Endothelial cell of umbilical vein (primary cell): ENCODE data around the gene SRP14. TPM values are rescaled to one million over a fixed set of nuclear protein-coding genes. Genes with fewer than 3 reads are reported as not detected.

Experiments
- BruUV-seq: library from RNA; stranded (reverse); fragments of 400-500 nt; replicated peaks from 2 replicates; lab custom pipeline; 2021; lab: Mats Ljungman, UMichigan
- CTCF ChIA-PET: fragments of 300-600, 350-600 bp; sonication (Branson Sonifier 250); formaldehyde crosslinking; loops from one replicate; lab custom pipeline; 2021; ENCODE audit warnings: antibody characterized with exemption, inconsistent platforms; lab: Charles Lee
- POLR2A ChIA-PET: fragments of 300-600, 350-600 bp; sonication (Branson Sonifier 250); formaldehyde crosslinking; loops from one replicate; lab custom pipeline; 2021; ENCODE audit warnings: antibody characterized with exemption, inconsistent platforms; lab: Charles Lee
- DNase-seq: peaks from one replicate; pipeline ENCODE4 v3.0.0-alpha.2; 2011; ENCODE audit warnings: low read depth, low spot score
- FAIRE-seq: peaks from 2 replicates; lab custom pipeline; 2011; peaks lifted over from hg19 to GRCh38; lab: Jason Lieb, UNC
- H2AFZ ChIP-seq: 2 replicates; pipeline ENCODE4 v1.6.0; 2012; ENCODE audit warnings: low read depth, low read length, control low read depth, inconsistent platforms
- H3K27ac ChIP-seq: 2 replicates; pipeline ENCODE4 v1.5.1; 2011; ENCODE audit warnings: low read depth, mild to moderate bottlenecking, control low read depth, low read length, moderate library complexity; ENCODE audit not compliant: insufficient read depth
- H3K27me3 ChIP-seq, 2 experiments: 2 replicates each; pipeline versions ENCODE4 v1.6.0 to v1.6.1; 2011; ENCODE audit warnings: low read length in 2 of 2, mixed read lengths in 1 of 2; ENCODE audit not compliant: control insufficient read depth in 2 of 2, insufficient read depth in 2 of 2
- H3K36me3 ChIP-seq, 2 experiments: 2 replicates in 1 of 2; 3 replicates in 1 of 2; pipeline ENCODE4 v1.5.1; 2011; ENCODE audit warnings: low read length in 2 of 2, mild to moderate bottlenecking in 1 of 2, moderate library complexity in 1 of 2; ENCODE audit not compliant: control insufficient read depth in 2 of 2, insufficient read depth in 2 of 2; ENCODE audit errors: extremely low read depth in 1 of 2
- H3K4me1 ChIP-seq: 3 replicates; pipeline ENCODE4 v1.5.1; 2011; ENCODE audit warnings: mild to moderate bottlenecking, low read length; ENCODE audit not compliant: control insufficient read depth, insufficient read depth; ENCODE audit errors: extremely low read depth
- H3K4me2 ChIP-seq: 2 replicates; pipeline ENCODE4 v1.6.1; 2011; ENCODE audit warnings: low read length, control low read depth, mixed read lengths; ENCODE audit not compliant: insufficient read depth
- H3K4me3 ChIP-seq, 3 experiments: fragments of 200-600 bp in 1 of 3; sonication (generic), shearing (Covaris generic) in 1 of 3; replicated peaks in 1 of 3; 2 replicates each; pipeline ENCODE4 v1.5.1; 2011 to 2016; ENCODE audit warnings: control low read depth in 3 of 3, low read length in 3 of 3, mild to moderate bottlenecking in 2 of 3, inconsistent platforms in 1 of 3, low read depth in 1 of 3, moderate library complexity in 1 of 3; ENCODE audit not compliant: insufficient read depth in 1 of 3
- H3K79me2 ChIP-seq: 2 replicates; pipeline ENCODE4 v1.6.0; 2012; ENCODE audit warnings: low read length, inconsistent platforms; ENCODE audit not compliant: control insufficient read depth, insufficient read depth
- H3K9ac ChIP-seq: replicated peaks from 2 replicates; pipeline ENCODE3; 2011; ENCODE audit warnings: low read length, control low read depth; ENCODE audit not compliant: insufficient read depth; ENCODE audit errors: extremely low read depth
- H3K9me1 ChIP-seq: replicated peaks from 3 replicates; pipeline ENCODE4 v1.6.0; 2011; ENCODE audit warnings: mild to moderate bottlenecking, low read length; ENCODE audit not compliant: control insufficient read depth, insufficient read depth; ENCODE audit errors: extremely low read depth
- H3K9me3 ChIP-seq: replicated peaks from 2 replicates; pipeline ENCODE4 v1.5.1; 2012; ENCODE audit warnings: low read length, inconsistent platforms; ENCODE audit not compliant: control insufficient read depth, insufficient read depth
- H4K20me1 ChIP-seq: replicated peaks from 2 replicates; pipeline ENCODE3; 2011; ENCODE audit warnings: mild to moderate bottlenecking, low read length; ENCODE audit not compliant: control insufficient read depth, insufficient read depth; ENCODE audit errors: extremely low read depth
- CTCF ChIP-seq, 2 donors: IDR thresholded peaks; 1 replicate in 1 of 2; 2 replicates in 1 of 2; pipeline ENCODE4 v1.5.1; 2011; ENCODE audit warnings: low read length in 2 of 2, mild to moderate bottlenecking in 2 of 2, moderate library complexity in 2 of 2, control low read depth in 1 of 2, inconsistent platforms in 1 of 2, low read depth in 1 of 2; ENCODE audit not compliant: insufficient read depth in 1 of 2; ENCODE audit errors: extremely low read depth in 1 of 2
- FOS ChIP-seq: IDR thresholded peaks from 2 replicates; pipeline ENCODE4 v1.6.1; 2011; ENCODE audit warnings: mild to moderate bottlenecking, low read length, moderate library complexity, borderline replicate concordance; ENCODE audit not compliant: insufficient read depth
- GATA2 ChIP-seq: IDR thresholded peaks from 2 replicates; pipeline ENCODE4 v1.7.0; 2011; ENCODE audit warnings: low read depth, mild to moderate bottlenecking, moderate library complexity, mixed read lengths, low read length; ENCODE audit not compliant: insufficient read length, insufficient read depth
- JUN ChIP-seq: IDR thresholded peaks from 2 replicates; pipeline ENCODE4 v1.6.1; 2011; ENCODE audit warnings: borderline replicate concordance, low read depth; ENCODE audit not compliant: insufficient read length, insufficient read depth
- MYC ChIP-seq: IDR thresholded peaks from one replicate; pipeline ENCODE4 v1.6.1; 2011; ENCODE audit warnings: mild to moderate bottlenecking, low read depth, low read length
- POLR2AphosphoS5 ChIP-seq: IDR thresholded peaks from 2 replicates; pipeline ENCODE4 v1.6.1; 2012; ENCODE audit warnings: low read depth, mild to moderate bottlenecking, control low read depth, low read length, moderate library complexity; ENCODE audit not compliant: insufficient read depth
- dilution Hi-C: fragments of 300-500 bp; cut with MboI; formaldehyde crosslinking; loops from one replicate; pipeline ENCODE4 v1.15.0; 2019; ENCODE audit warnings: low sequenced_read_pairs; ENCODE audit not compliant: extremely low pct_ligation_motif_present
- intact Hi-C: fragments of 100-400 bp; cut with micrococcal nuclease; formaldehyde crosslinking; loops from one replicate; pipeline ENCODE4 v1.10.0; 2022
- polyA plus RNA-seq, 4 experiments: library from polyadenylated mRNA; depleted of rRNA in 3 of 4; stranded (reverse) in 3 of 4; unstranded in 1 of 4; fragments of >200 nt; gene quantifications; 2 replicates each; pipeline versions ENCODE4 v1.2.1 to v1.2.3, GENCODE V29; 2011 to 2012; ENCODE audit warnings: missing spikeins in 1 of 4
- total RNA-seq: library from RNA; stranded (reverse); gene quantifications from 2 replicates; pipeline ENCODE4 v1.2.3, GENCODE V29; 2021

The SRP14 gene
- total and polyA plus RNA-seq, 2 donors (not counting 3 experiments of a cell fraction or from before 2014, with no cell fraction given): 220 to 330 TPM

- POLR2A ChIA-PET: no interaction called here
- no peak for FAIRE-seq
Measured at GRCh38 chr15:40048926-40049475, 10.0 kb upstream of the SRP14 start.

More at GRCh38 chr15:40048926-40049475, 10.0 kb upstream of the SRP14 start:
- H3K4me3 ChIP-seq: no peak overlapping the region
- H3K36me3 ChIP-seq: no peaks in the 10 kb centered on the region
- H3K27ac ChIP-seq: no peak overlapping the region
- peaks cover 25% of the 10 kb centered on the region for H3K4me1 ChIP-seq
- H3K9me1 ChIP-seq: no peaks in the 10 kb centered on the region
- TF ChIP-seq POLR2AphosphoS5: no peak
- no peak for TF ChIP-seq FOS
- TF ChIP-seq CTCF (IDR thresholded peaks at IDR 0.05; ENCODE audit: extremely low read depth in 1 of 2, insufficient read depth in 1 of 2, low read depth in 1 of 2, low read length in 2 of 2): no peak
- TF ChIP-seq GATA2: no peak
- TF ChIP-seq MYC: no peak
- TF ChIP-seq JUN: no peak
- dilution Hi-C loops: no loop called here
- no peak overlapping the region for H2AFZ ChIP-seq
- H3K4me2 ChIP-seq: no peak overlapping the region
- H3K79me2 ChIP-seq: no peaks in the 10 kb centered on the region
- H3K9ac ChIP-seq: no peak overlapping the region
- CTCF ChIA-PET: interaction anchor here (2.0 to 7.3 kb wide), 4 partner anchors 50 to 224 kb away, joined by 11 to 169 read pairs (median 104); no protein-coding TSS in a partner anchor
- DNase-seq: no peak
- intact Hi-C loops: loop anchor here (5.0 kb wide), 1 partner anchor 128 kb away; no protein-coding TSS in a partner anchor
- no peaks in the 10 kb centered on the region for H3K9me3 ChIP-seq
- BruUV-seq: no TSS peak
- no peaks in the 10 kb centered on the region for H4K20me1 ChIP-seq
- peaks cover 0 to 3% of the 10 kb centered on the region in 2 experiments for H3K27me3 ChIP-seq
